Progenitor cell of endocrine pancreas (in vitro differentiated cells): ENCODE measurements around the gene HPS1. TPM values are rescaled to one million over a fixed set of nuclear protein-coding genes. Genes with fewer than 3 reads are reported as not detected.

ENCODE experiments used
- DNase-seq: peaks from one replicate; pipeline ENCODE4 v3.0.0; 2021; ENCODE audit warnings: low spot score; ENCODE audit not compliant: unreplicated experiment
- H3K27ac Mint-ChIP-seq: 2 replicates; pipeline ENCODE4 v1.8.0; 2021; ENCODE audit warnings: mild to moderate bottlenecking, moderate library complexity, mixed read lengths
- H3K27me3 Mint-ChIP-seq: 2 replicates; pipeline ENCODE4 v1.8.0; 2021; ENCODE audit warnings: mixed read lengths
- H3K36me3 Mint-ChIP-seq: 2 replicates; pipeline ENCODE4 v1.8.0; 2022; ENCODE audit warnings: mixed read lengths; ENCODE audit not compliant: insufficient read depth
- H3K4me1 Mint-ChIP-seq: 2 replicates; pipeline ENCODE4 v1.8.0; 2021; ENCODE audit warnings: low read depth, mixed read lengths
- H3K4me3 Mint-ChIP-seq: 2 replicates; pipeline ENCODE4 v1.8.0; 2021; ENCODE audit warnings: low read depth, mild to moderate bottlenecking, moderate library complexity, mixed read lengths
- H3K9me3 Mint-ChIP-seq: 2 replicates; pipeline ENCODE4 v1.8.0; 2021; ENCODE audit warnings: low read depth, mixed read lengths
- total RNA-seq: library from RNA; stranded (reverse); gene quantifications from 2 replicates; pipeline ENCODE4 v1.2.1, GENCODE V29; 2021
- TF ChIP-seq, protein P1 (sequence below): fragments of 200-600 bp; sonication (generic); IDR thresholded peaks from one replicate; pipeline ENCODE4 v1.5.0; 2021; ENCODE audit warnings: antibody characterized with exemption, mild to moderate bottlenecking; ENCODE audit not compliant: unreplicated experiment

Gene HPS1
- total RNA-seq, 1 donor from 2014 or later, result 52.1 TPM

DNA sequence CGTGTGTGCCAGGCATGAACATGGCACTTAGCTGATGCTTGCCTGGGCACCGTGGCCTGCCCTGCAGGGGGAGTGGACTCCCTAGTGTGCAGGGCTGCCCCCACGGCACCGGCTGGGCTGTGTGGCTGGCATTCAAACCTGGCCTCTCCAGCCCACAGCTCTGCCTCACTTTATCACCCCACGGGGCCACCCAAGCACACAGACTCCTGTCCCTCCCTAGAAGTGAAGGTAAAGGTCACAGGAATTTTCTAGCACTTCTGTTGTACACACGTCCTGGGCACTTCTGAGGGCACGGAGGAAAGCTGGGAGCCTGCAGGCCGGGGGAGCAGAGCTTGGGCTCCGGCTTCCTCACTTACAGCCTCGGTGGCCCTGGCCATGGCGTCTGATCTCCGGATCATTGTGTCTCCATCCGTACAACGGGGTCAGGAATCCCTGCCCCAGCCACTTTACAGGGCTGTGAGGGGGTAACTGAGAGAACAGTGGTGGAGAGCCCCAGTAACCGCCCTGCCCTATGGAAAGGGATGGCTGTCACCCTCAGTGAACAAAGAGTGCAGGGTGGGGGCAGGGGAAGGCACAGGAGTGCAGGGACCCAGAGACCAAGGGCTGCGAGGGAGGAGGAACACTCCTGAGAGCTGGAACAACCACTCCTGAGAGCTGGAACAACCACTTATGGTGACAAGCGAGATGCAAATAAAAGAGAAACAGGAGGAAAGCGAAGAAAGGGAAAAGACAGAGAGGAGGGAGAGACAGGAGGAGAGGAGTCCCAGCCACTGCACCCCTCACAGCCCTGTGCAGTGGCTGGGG, 27.9 kb downstream of the HPS1 start:
- Mint-ChIP-seq H3K36me3 (peaks cover 4% of the 10 kb centered on the region), H3K27ac (no peak overlapping the region), H3K9me3 (no peaks in the 10 kb centered on the region), H3K4me1 (peaks cover 2% of the 10 kb centered on the region), H3K4me3 (no peak overlapping the region), H3K27me3 (no peaks in the 10 kb centered on the region)
- DNase-seq, result no peak
- TF ChIP-seq, protein P1, sequence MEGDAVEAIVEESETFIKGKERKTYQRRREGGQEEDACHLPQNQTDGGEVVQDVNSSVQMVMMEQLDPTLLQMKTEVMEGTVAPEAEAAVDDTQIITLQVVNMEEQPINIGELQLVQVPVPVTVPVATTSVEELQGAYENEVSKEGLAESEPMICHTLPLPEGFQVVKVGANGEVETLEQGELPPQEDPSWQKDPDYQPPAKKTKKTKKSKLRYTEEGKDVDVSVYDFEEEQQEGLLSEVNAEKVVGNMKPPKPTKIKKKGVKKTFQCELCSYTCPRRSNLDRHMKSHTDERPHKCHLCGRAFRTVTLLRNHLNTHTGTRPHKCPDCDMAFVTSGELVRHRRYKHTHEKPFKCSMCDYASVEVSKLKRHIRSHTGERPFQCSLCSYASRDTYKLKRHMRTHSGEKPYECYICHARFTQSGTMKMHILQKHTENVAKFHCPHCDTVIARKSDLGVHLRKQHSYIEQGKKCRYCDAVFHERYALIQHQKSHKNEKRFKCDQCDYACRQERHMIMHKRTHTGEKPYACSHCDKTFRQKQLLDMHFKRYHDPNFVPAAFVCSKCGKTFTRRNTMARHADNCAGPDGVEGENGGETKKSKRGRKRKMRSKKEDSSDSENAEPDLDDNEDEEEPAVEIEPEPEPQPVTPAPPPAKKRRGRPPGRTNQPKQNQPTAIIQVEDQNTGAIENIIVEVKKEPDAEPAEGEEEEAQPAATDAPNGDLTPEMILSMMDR, result no peak

DNA sequence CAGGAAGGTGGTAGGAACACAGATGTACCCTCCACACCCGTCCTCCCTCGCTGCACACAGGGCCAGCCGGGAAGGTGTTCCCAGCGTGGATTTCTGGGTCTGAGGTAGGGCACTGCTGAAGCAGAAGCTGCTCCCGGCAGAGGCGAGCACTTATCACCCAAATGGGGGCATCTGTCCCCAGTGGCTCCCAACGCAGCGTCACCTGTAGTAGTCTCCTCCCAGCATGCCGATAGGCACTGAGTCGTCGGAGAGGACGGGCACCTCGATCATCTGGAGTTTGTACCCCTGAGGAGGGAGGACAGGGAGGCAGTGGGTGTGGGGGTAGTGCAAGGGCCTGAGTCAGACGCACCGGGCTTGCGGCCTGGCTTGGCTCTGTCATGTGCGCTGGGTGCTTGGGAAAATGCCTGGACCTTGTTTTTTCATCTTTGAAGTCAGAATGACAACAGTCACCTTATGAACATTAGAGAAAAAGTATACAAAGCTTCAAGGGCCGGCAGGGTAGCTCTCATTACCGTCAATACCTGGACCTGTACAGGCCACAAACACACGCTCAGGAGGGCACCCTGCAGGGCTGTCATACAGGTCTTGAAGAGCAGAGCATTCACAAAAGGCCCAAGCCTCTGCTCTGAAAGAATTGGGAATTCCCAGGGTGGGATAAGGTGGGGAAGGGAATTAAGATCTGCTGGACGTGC, 28.6 kb downstream of the HPS1 start:
- TF ChIP-seq, protein P1, result no peak
- no peaks in the 10 kb centered on the region for H3K27me3 Mint-ChIP-seq
- no peak overlapping the region for H3K4me3 Mint-ChIP-seq
- no peak for DNase-seq
- no peaks in the 10 kb centered on the region for H3K9me3 Mint-ChIP-seq
- H3K36me3 Mint-ChIP-seq, result peaks cover 4% of the 10 kb centered on the region
- no peak overlapping the region for H3K27ac Mint-ChIP-seq
- H3K4me1 Mint-ChIP-seq, result peaks cover 2% of the 10 kb centered on the region

DNA sequence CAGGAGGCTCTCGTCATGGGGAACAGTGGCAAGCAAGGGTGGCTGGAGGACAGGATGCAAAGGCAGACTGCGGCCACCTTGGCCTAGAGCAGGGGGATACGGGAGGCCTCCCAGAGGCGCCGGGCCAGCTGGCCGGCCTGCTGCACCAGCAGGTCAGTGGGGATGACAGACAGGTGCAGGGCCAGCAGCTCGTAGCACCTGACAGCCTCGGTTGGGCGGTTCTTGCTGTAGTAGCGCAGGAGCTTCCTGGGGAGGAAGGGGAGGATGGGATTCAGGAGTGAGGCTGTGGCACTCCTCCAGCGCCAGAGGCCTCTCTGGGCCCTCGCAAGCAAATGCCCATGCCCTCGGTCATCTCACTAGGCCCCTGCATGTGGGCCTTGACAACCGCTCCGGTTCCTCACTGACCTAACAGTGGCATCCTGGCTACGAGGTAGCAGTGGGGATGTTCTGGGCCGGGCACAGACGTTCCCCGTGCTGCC, 29.2 kb downstream of the HPS1 start:
- TF ChIP-seq, protein P1, result no peak
- Mint-ChIP-seq H3K9me3 (no peaks in the 10 kb centered on the region), H3K27me3 (no peaks in the 10 kb centered on the region), H3K4me1 (peaks cover 2% of the 10 kb centered on the region), H3K4me3 (no peak overlapping the region), H3K36me3 (peaks cover 4% of the 10 kb centered on the region), H3K27ac (peak overlapping the region; percentile 59)
- no peak for DNase-seq

DNA sequence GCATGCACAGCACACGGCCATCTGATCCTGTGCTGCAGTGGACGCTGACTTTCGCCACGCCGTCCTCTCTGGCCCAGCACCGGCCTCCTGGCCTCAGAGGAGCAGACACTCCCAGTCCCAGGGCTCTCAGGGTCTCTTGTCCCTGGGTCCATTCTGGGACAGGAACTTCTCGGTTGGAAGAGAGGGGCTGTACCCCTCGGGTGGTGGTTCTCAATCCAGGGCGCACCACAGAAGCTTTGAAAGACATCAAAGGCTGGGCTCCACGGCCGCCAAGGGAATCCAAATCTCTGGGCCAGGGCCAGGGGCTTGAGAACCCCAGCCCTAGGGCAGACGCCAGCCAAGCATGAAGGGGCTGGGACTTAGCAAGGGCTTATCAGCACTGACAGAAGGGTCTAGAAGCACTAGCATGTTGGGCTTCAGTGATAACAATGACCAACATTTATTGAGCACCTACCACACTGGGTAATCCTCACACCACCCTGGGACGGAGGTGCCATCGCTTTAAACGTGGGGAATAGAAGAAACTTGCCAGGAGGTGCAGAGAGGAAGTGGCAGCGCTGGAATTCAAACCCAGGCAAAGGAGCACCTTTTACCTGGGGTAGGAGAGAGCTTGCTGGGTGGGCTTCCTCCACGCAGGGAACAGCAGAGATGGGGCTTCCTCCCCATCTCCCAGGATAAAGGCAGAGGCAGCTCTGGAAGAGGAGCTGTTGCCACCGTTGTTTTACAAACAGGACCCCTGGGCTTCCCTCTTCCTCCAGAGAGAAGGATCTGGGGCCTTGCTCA, 29.9 kb downstream of the HPS1 start:
- TF ChIP-seq, protein P1, result no peak
- no peaks in the 10 kb centered on the region for H3K9me3 Mint-ChIP-seq
- peaks cover 4% of the 10 kb centered on the region for H3K36me3 Mint-ChIP-seq
- H3K27ac Mint-ChIP-seq, result peak overlapping the region; percentile 59
- H3K27me3 Mint-ChIP-seq, result no peaks in the 10 kb centered on the region
- no peak overlapping the region for H3K4me3 Mint-ChIP-seq
- peaks cover 2% of the 10 kb centered on the region for H3K4me1 Mint-ChIP-seq
- no peak for DNase-seq

DNA sequence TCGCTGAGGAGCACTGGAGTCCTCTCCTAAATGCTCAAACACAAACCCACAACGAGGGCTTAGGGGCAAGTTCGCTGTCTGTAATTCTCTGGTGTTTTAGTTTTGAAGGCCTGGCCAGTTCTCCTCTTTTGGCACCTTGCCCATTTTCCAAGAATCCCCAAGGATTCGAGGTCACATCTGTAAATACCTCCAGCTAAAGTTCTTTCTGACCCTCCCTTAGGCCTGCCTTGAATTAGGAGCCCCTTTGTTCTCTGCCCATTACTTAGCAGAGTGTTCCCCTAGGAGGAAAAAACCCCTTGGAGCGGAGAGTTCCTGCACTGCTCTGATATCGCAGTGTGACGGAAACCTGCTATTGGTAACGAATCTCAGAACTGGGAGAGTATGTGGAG, 31.0 kb downstream of the HPS1 start:
- DNase-seq, result no peak
- peaks cover 2% of the 10 kb centered on the region for H3K4me1 Mint-ChIP-seq
- no peak overlapping the region for H3K4me3 Mint-ChIP-seq
- no peaks in the 10 kb centered on the region for H3K9me3 Mint-ChIP-seq
- TF ChIP-seq, protein P1, result no peak
- H3K36me3 Mint-ChIP-seq, result peaks cover 4% of the 10 kb centered on the region
- no peak overlapping the region for H3K27ac Mint-ChIP-seq
- H3K27me3 Mint-ChIP-seq, result no peaks in the 10 kb centered on the region
